Measurements from ENCODE around the gene SLC4A11. TPM values are rescaled to one million over a fixed set of nuclear protein-coding genes. Genes with fewer than 3 reads are reported as not detected.

Gene SLC4A11
- total and polyA plus RNA-seq, 10 of the 15 experiments (the other 5 are each of a cell fraction or from before 2014, with no cell fraction given), result 0.07 to 2.3 (median 1.1) TPM

DNA sequence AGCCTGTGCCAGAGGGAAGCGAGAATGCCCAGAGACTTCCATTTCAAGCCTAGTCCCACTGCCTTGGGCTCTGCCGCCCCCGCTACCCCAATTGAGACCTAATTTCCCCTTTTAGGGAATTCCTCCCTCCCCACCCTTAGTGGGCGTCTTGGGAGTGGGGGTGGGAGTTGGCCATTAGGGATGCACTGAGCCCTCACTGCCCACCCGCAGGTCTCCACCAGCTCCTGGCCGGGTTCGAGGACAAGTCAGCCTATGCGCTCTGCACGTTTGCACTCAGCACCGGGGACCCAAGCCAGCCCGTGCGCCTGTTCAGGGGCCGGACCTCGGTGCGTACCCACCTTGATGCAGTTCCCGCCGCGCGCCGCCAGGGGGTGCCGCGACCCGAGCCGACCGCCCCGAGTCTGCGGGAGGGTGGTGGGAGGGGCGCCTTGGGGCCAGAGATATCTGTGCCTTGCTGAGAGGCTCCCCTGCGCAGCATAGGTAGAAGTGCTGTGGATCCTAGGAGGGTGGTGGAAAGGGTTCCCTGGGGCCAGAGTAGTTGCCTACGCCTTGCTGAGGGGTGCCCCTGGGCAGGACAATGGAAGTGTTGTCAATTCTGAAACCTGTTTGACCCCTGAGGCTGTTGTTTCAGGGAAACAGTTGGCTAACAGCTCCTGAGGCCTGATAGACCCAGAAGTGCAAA, 20.5 kb downstream of the SLC4A11 start:
- Histone ChIP-seq H3K9ac (ENCODE audit: control insufficient read depth, insufficient read depth, low read length) (no peak overlapping the region), H3K36me3 (ENCODE audit: control insufficient read depth in 2 of 2, insufficient read depth in 2 of 2, low read length in 1 of 2) (peaks cover 2 to 15% of the 10 kb centered on the region in 2 experiments; a peak in 3 of 4 replicates), H4K20me1 (ENCODE audit: control insufficient read depth, insufficient read depth) (no peaks in the 10 kb centered on the region), H3K79me2 (ENCODE audit: control insufficient read depth, insufficient read depth, low read length) (no peaks in the 10 kb centered on the region), H3K27me3 (replicated peaks in 1 of 2; ENCODE audit: control insufficient read depth in 2 of 2, insufficient read depth in 2 of 2, low read length in 1 of 2) (no peaks in the 10 kb centered on the region), H3K4me1 (ENCODE audit: control insufficient read depth, insufficient read depth, low read length) (peaks cover 15% of the 10 kb centered on the region), H3K9me3 (replicated peaks; ENCODE audit: control insufficient read depth, insufficient read depth, low read length) (no peaks in the 10 kb centered on the region), H3K4me3 (no peak overlapping the region), H3K4me2 (ENCODE audit: control insufficient read depth, insufficient read depth) (no peak overlapping the region), H3K27ac (ENCODE audit: control insufficient read depth, insufficient read depth) (no peak overlapping the region), H2AFZ (ENCODE audit: control insufficient read depth, low read depth, low read length) (no peak overlapping the region; the same call in 1 of the 2 replicates)
- in situ Hi-C loops (cut with MboI) (no loop called here), intact Hi-C loops (cut with micrococcal nuclease; ENCODE audit: unreplicated experiment) (loop anchor here (1.0 to 5.0 kb wide), 3 partner anchors 58 to 494 kb away; partner anchors contain the start of gene SIGLEC1)
- ATAC-seq (peak; percentile 98), FAIRE-seq (peak; percentile 79), DNase-seq (ENCODE audit: low read depth, low spot score) (no peak)
- ChIA-PET SMC1A (ENCODE audit: uncharacterized antibody, unreplicated experiment) (interaction anchor here (0.7 to 1.7 kb wide), 5 partner anchors 9 to 98 kb away, joined by 3 to 10 read pairs (median 3); partner anchors contain the start of gene ITPA), RAD21 (ENCODE audit: unreplicated experiment) (interaction anchor here (0.7 to 0.8 kb wide), 3 partner anchors 10 to 98 kb away, joined by 3 to 4 read pairs (median 3); no protein-coding TSS in a partner anchor), POLR2A (interaction anchor here (0.6 kb wide), 2 partner anchors 53 to 517 kb away, joined by 3 read pairs; no protein-coding TSS in a partner anchor), CTCF (interaction anchor here (0.6 to 3.5 kb wide), 19 partner anchors 9 to 492 kb away, joined by 3 to 31 read pairs (median 4); partner anchors contain the start of genes ITPA and SLC4A11)
- 19% methylated on average over 28 of the region's 30 CpGs for WGBS (ENCODE audit: insufficient coverage, insufficient replicate concordance, low lambda C conversion rate, missing lambda C conversion rate)
- no TSS peak for BruUV-seq (replicated peaks)
- no peak for TF ChIP-seq SMAD1 (IDR thresholded peaks at IDR 0.05; ENCODE audit: low read depth, partially characterized antibody)
- peak; percentile 76 for TF ChIP-seq RAD21 (IDR thresholded peaks at IDR 0.05; ENCODE audit: insufficient read depth, low read depth, low read length)
- no peak for TF ChIP-seq CHD1 (IDR thresholded peaks at IDR 0.05; ENCODE audit: low read depth, low read length)
- no peak for TF ChIP-seq ZNF217 (IDR thresholded peaks at IDR 0.05)
- 0 out of 2 replicates have a peak, but pooled peaks have one; percentile 56 for TF ChIP-seq HDGF (IDR thresholded peaks at IDR 0.05)
- peak; percentile 68; the same call in 1 of the 2 replicates for TF ChIP-seq SMARCA5 (IDR thresholded peaks at IDR 0.05)
- no peak for TF ChIP-seq BRCA1 (IDR thresholded peaks at IDR 0.05; ENCODE audit: low read depth, low read length)
- TF ChIP-seq IKZF1 (conservative IDR thresholded peaks at IDR 0.05), result peak; percentile 29; the same call in 1 of the 2 replicates
- TF ChIP-seq NR2F1 (conservative IDR thresholded peaks at IDR 0.05), result no peak
- TF ChIP-seq YY1 (IDR thresholded peaks at IDR 0.05; ENCODE audit: low read depth, low read length), result peak; percentile 52; the same call in 1 of the 2 replicates
- 0 out of 2 replicates have a peak, but pooled peaks have one; percentile 35 for TF ChIP-seq GATAD2B (conservative IDR thresholded peaks at IDR 0.05; ENCODE audit: low read depth)
- TF ChIP-seq BHLHE40 (IDR thresholded peaks at IDR 0.05; ENCODE audit: borderline replicate concordance in 1 of 2, low read depth in 2 of 2, low read length in 1 of 2), result peak in 1 of 2 experiments; percentile 56; a peak in 2 of 4 replicates
- TF ChIP-seq, protein P1, sequence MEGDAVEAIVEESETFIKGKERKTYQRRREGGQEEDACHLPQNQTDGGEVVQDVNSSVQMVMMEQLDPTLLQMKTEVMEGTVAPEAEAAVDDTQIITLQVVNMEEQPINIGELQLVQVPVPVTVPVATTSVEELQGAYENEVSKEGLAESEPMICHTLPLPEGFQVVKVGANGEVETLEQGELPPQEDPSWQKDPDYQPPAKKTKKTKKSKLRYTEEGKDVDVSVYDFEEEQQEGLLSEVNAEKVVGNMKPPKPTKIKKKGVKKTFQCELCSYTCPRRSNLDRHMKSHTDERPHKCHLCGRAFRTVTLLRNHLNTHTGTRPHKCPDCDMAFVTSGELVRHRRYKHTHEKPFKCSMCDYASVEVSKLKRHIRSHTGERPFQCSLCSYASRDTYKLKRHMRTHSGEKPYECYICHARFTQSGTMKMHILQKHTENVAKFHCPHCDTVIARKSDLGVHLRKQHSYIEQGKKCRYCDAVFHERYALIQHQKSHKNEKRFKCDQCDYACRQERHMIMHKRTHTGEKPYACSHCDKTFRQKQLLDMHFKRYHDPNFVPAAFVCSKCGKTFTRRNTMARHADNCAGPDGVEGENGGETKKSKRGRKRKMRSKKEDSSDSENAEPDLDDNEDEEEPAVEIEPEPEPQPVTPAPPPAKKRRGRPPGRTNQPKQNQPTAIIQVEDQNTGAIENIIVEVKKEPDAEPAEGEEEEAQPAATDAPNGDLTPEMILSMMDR (IDR thresholded peaks at IDR 0.05 in 2 of 3, conservative IDR thresholded peaks at IDR 0.05 in 1 of 3; ENCODE audit: control insufficient read depth in 2 of 3, extremely low read depth in 1 of 3, insufficient read depth in 1 of 3, low read depth in 3 of 3, low read length in 3 of 3), result peak; percentile 78 to 89 (median 87)
- TF ChIP-seq CREM (IDR thresholded peaks at IDR 0.05; ENCODE audit: low read depth), result 0 out of 2 replicates have a peak, but pooled peaks have one; percentile 26
- TF ChIP-seq SMC3 (IDR thresholded peaks at IDR 0.05; ENCODE audit: borderline replicate concordance, low read length), result peak; percentile 64
- no peak for TF ChIP-seq JUND (IDR thresholded peaks at IDR 0.05; ENCODE audit: low read depth, low read length)

All from GM12878 (cell line).